GM19239 (cell line): ENCODE data around the gene SCN9A.

Source experiments
- DNase-seq: peaks from one replicate; pipeline ENCODE4 v3.0.0; 2011; ENCODE audit warnings: low spot score; ENCODE audit not compliant: insufficient read length
- FAIRE-seq: peaks from 2 replicates; lab custom pipeline; 2011; peaks lifted over from hg19 to GRCh38; lab: Jason Lieb, UNC

Gene SCN9A

DNA sequence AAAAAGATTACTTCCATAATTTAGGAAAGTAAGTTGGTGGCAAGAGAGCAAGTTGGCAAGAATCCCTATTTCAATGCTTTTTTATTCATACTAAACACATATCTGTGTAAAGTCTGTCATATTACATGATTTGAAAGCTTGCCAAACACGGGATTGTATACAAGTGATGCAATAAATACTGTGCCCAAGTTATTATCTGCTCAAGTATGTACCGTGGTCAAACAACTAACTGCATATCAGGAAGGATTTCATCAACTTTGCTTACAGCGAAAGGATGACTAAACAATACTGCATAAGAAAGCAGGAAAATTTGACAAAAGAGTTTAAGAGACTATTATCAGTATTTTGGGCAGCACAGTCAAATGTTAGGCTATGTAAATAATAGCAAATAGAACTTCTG, 178.3 kb downstream of the SCN9A start:
- no peak for FAIRE-seq
- DNase-seq: no peak

DNA sequence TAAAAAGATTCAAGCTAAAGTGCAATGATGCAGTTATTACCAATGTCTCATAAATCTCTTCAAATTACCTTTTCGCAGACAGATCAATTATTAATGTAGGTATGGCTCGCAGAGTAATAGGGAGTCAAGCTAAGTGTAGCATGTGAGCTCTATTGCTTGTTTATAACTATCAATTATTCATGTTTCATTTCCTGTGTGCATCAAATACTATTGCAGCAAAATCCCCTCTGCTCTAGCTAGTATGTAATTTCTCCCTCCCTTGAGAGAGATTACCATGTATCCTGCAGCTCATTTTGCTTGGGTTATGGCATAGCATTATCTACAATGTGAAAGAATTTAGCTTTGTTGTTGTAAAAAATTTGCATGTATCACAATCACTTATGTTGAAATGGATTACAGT, 182.3 kb downstream of the SCN9A start:
- DNase-seq (no peak), FAIRE-seq (no peak)

DNA sequence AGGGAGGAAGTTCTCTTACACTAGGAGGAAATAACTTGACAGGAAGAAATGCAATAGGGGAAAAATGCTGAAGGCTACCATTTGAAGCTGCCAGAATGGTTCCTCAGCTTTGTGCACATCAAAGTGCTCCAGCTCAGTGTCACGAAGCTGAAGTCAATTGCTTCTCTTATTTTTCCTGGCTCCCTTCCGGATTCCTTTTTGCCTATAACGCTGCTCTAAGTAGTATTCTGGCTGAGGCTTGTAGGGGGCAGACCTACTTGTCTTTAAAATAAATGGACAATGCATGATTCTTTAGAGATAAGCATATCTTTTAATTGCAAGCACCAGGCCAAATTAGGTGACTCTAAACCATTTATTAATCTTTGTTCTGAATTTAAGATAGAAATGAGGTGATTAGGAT, 187.7 kb downstream of the SCN9A start:
- no peak for DNase-seq
- FAIRE-seq: no peak

DNA sequence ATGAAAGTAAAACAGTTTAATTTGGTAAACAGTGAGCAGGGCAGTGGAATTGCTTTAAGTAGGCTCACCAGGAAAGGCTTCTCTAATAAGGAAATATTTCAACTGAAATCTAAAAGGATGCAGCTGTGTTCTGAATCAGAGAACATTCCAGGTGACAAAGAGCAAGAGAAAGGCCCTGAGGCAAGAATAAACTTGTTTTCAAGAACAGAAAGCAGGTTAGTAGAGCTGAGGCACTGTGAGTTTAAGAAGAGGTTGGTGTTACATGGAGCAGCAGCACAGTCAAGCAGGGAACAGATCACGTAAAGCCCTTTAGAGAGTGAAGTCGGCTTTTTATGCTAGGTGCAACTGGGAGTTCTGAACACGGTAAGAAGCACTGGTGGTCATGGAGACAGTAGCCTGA, 191.0 kb downstream of the SCN9A start:
- no peak for DNase-seq
- no peak for FAIRE-seq

DNA sequence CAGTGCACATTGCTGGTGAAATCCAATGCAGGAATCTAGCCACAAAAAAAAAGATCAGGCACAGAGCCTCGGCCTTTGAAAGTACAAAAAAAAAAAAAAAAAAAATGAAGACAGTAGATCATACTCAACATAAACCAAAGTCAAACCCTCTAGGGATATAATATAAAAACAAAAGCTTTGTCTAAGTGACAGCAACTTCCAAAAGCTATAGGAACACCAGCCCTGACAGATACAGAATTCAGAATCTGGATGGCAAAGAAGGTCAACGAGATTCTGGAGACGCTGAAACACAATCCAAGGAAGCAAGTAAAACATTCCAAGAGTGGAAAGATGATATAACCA, 194.0 kb downstream of the SCN9A start:
- FAIRE-seq (no peak), DNase-seq (no peak)

DNA sequence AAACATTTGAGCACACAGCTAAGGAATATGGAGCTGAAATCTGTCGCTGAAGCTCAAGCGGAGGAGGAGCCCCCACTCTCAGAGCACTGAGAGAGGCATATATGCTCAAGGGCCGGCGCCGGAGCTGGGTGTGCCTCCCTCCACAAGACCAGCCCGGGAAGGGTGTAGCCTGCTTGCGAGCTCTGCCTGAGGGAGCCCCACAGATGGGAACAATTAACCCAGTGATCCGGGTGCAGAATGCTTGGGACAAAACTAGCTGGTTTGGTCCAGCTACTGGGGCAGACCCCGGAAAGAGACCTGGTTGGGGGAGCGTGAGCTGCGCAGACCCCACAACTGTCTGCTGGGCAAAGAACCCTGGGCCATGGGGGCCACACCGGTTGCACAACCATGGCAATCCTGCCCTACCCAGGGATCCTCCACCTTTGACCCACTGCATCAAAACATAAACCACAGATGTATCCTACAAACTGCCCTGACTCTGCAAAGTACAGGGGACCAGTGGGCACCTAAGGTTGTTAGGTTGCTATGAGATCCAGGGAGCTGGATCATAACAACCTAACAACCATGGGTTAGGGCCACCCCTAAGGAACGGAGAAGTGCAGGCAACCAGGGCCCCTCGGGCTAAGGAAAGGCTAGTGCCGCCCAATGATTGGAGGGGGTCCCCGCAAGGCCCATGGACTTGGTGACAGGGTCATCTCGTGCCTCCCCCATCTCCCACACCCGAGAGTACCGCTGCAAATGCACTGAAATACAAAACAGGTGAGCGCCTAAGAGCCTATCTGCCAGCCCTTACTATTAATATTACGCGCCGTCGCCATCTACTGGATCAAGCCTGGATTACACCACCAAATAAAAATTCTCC, 194.6 kb downstream of the SCN9A start:
- DNase-seq (no peak), FAIRE-seq (peak; percentile 52)

DNA sequence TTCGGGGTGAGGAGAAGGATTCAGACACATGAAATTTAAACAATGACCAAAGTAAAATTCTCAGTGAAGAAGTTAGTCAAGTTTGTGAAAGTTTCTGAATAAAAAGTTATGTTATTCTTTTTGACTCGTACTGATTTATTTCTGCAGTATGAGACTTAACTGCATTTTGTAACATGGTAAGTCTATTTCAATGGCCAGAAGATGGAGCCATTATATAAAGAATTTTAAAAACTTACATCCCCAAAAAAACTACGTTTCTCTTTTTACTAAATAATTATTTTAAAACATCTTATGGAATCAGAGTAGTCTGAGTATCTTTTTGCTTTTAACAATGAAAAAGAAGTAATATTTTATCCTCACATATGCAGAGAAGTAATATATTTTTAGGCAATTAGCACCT, 196.5 kb downstream of the SCN9A start:
- FAIRE-seq (no peak), DNase-seq (no peak)

DNA sequence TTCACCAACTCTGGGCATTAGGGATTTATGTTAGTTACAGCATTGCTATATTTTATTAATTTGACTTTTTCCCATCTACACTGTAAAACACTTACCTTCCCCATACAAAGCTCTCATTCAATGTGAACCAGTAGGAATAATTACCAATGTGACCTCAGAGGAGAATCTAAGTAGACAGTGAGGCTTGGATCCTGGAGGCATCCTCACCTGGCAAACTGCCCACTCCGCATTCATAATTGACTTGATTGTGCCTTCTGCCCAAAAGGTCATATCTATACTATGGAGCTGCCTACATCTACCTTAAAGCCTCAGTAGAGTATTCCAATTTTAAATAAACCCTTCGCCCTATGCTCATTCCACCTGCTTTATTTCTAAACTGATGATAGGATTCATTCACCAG, 202.5 kb downstream of the SCN9A start:
- no peak for FAIRE-seq

DNA sequence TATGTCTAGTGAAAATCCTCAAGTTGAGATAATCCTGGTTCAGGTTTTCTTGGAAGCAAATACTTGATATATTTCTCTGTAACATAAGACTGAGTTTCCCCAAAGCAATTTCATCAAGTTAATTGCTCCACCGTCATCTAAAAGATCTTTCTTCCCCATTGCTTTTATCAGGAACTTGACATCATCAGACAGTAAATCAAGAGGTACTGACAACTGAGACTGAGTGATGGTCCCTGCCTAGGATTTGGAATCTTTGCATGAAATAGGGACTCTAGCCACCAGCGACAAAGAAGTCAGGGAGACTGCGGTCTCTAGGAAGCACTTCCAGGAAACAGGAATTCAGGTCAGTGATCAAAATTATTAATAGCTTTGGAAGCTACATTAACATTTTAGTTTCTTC, 204.5 kb downstream of the SCN9A start:
- FAIRE-seq: no peak
- DNase-seq: no peak

More for the DNA sequence above, 202.5 kb downstream of the SCN9A start:
- DNase-seq: no peak

DNA sequence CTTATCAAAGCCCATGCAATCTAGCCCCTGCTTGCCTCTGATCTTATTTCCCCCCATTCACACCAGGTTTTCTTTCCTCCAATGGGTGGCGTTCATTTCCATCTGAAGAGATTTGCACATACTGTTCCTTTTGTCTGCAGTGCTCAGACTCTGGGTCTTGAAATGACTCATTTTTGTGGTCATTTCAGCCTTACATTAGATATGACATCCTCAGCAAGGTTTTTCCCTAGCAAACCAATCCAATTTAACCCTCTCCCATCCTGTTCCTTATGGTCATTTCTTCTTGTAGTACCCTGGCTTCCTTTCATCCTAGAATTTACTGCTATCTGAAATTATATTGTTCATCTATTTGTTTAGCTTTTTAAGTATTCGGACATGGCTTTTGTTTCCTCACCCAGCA, 205.4 kb downstream of the SCN9A start:
- DNase-seq (no peak), FAIRE-seq (no peak)

DNA sequence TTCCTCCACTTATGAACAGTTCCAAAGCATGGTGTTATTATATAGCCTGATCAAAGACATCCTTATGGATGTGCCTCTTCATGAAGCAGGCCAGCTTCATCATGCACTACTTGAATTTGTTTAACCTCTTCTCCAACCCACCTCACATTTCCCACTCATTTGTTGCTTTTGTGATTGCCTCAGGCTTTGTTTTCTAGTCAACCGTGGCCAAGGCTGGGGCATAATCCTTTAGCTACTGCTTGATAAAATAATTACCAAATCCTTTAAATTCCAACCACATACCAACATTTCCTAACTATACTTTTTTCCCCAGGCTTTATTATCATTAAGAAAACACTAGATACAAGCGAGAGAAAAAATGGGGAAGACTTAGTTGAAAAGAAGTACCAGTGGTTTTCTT, 208.3 kb downstream of the SCN9A start:
- no peak for DNase-seq
- no peak for FAIRE-seq

DNA sequence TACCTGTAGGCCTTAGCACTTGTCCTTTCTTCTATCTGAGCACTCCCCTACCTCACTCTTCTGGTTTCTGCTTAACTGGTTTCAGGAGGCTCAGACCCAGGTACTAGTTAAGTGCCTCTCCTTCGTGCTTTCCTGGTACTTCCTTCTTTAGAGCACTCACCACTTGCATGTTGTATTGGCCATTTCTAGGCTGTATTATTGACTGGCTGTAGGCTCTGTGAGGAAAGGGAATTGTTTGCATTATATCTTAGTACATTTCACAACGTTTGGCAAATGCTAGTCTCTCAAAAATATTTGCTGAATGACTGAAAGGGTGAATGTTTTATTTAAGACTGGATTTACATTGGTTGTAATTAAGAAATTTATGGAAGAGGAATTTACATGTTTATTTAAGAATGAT, 212.0 kb downstream of the SCN9A start:
- FAIRE-seq (no peak), DNase-seq (no peak)

DNA sequence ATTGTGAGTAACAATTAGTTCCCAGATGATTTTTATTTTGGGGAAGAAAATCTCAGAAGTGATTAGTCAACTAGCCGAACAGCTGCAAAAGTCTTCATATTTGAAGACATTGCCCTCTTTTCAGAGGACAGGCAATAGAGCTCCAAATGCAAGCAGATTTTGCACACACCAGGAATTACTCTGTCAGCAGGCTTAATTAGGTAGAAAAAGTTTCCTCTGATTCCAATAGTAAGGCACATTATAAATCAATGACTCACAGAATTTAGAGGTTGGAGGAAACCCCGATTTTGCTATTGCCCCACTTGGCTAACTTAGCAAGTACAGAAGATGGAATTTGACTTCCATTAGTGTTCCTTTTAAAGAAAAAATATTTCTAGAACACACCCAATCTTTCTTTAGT, 217.2 kb downstream of the SCN9A start:
- no peak for FAIRE-seq
- DNase-seq: no peak

DNA sequence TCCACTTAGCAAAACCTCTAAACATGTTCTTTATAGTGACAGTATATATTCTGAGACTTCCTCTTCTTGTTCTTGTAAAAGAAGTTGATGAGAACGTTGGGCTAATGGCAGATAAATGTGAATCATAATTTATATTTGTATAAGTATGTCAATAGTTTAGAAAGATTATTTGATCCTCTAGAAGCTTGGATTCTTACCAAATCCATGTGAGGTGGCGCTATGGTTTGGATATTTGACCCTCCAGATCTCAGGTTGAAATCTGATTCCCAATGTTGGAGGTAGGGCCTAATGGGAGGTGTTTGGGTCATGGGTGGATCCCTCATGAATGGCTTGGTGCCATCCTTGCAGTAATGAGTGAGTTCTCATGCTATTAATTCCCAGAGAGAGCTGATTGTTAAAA, 218.2 kb downstream of the SCN9A start:
- FAIRE-seq (no peak), DNase-seq (no peak)

DNA sequence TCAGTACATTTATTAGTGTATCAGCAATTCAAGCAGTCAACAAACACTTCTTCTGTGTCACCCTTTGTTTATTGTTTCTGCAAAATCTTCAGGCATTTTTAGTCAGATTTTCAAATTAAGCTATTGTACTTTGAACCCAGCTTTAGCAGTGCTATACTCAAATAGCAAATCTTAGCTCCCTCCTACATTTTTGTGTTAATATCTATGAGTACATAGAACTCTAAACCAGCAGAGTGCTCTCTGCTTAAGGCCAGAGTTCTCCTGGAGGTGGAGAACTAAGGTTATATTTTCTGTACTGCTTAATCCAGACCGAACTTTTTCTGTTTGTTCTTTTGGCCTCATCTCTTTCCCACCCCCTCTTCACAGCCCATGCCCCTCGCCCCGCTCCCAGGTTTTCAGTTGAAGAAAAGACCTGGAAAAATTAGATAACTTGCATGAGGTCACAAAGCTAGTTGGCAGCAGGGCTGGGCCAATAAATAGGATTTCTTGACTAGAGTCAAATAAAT, 218.7 kb downstream of the SCN9A start:
- FAIRE-seq: no peak
- DNase-seq: no peak

DNA sequence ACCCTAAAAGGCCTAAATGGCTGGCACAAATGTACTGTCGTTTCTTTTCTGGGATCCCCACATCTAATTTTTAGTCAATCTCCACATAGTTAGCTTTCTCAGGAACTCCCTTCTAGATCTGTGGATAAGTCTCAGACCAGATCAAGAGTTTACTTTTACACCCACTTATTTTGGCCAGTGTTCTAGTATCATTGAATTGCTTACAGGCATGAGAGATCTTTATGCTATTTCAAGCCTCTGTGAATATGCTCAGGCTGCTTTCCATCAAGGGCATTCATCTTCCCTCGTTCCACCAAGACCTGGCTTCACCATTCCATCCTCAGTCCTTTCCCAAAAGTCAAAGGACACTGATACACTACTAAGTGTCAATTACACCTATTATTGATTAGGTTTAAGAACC, 220.2 kb downstream of the SCN9A start:
- DNase-seq: no peak
- FAIRE-seq: no peak

DNA sequence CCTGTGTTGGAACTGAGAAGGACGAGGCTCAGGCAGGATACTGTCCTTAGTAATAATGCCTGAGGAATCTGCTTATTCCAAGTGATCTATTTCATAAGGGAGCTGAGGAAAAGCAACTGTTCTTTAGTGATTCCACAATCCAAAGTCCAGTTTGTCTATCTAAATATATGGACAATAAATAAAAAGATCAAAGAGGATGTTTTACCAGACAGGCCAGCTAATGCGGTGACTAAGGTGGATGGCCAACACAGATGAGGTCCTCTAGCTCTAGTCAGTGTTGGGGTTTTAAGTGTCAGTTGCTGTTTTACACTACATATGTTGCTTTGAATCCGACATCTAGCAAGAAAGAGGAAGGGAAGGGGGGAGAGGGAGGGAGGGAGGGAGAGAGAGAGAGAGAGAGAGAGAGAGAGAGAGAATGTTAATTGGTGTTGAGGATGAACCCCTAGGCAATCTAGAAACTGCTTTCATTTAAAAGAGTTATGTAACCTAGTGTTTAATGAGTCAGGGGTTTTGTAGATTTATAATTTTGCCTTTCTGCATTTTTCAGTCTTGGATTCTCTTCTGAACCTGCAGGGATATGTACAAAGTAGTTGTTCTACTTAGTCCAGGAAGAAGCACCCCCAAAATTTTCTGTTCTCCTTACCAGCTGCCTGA, 220.9 kb downstream of the SCN9A start:
- no peak for FAIRE-seq
- no peak for DNase-seq

DNA sequence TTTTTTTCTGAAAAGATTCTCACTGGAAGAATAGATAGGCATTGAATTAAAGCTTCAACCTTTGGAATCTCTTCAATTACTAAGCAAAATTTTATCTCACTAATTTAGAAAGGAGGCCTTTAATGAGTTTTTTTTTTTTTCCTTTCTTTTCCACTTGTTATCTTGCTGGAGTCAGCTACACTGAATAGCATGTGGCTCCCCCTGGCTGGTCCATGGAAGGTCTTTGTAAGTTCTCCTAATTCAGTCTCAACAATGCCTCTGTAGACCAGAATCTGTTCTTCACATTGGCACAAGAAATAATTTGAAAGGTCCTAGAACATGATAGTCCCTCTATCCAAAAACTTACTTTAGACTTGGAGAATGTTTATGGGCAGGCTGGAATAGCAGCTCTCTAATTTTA, 223.7 kb downstream of the SCN9A start:
- FAIRE-seq (no peak), DNase-seq (no peak)

DNA sequence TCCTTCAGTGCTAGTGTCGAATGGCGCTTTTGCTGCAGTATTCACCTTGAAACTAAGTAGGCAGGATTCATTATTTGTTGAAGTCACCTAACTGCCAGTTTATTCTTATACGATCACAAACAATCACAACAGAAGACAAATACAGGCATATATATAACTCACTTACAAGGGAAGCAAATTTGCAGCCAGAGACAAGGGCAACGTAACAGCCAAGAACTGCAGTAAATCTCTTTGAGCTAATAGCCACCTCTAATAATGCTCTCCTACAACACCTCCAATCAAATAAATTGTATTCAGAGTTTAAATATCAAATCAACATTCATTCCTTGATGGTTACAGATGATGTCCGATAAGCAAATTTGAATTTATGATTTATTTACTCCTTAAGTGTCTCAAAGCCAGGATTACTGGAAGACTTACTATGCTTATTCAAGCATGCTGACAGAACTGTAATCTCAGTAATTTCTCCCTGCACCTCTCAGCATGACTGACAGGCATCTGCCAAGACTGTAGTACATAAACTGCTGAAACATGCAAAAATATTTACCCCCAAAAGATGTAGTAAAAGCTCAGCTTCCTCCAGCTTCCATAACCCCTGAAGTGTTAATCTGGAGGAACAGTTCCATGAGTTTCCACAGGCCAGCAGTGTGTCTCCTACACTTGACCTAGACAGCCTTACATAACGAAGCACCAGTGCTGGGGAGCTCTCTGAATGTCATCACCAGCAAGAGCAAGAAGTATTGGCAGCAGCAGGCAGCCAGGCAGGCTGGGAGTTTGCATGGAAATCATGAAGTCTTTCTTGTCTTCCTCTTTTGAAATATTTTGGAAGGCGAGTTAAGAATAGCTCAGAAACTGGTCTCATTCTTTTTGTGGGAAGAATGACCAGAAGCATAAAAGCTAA, 227.0 kb downstream of the SCN9A start:
- no peak for DNase-seq

DNA sequence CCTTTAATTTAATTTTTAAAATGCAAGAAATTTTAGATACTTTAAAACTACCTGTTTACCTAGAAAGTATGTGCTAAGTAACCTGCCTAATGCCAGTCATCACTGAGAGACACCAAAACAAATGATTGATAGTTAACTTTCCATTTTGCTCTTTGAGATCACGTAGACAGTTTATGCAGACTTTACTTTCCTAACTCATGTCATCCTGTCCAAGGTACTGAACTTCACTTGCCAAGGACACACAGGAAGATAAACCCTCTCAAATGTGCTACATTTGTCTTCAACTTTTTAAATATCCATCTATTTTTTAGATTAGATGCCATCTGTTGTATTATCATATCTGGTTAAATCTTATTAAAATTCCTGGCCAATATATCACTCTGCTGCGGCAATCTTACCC, 227.9 kb downstream of the SCN9A start:
- no peak for DNase-seq
- FAIRE-seq: no peak

More for the DNA sequence above, 227.0 kb downstream of the SCN9A start:
- FAIRE-seq: no peak
